Measurements from ENCODE around the gene DAB1. TPM values are rescaled to one million over a fixed set of nuclear protein-coding genes. Genes with fewer than 3 reads are reported as not detected.

The DAB1 gene
- total RNA-seq, 1 donor from 2014 or later = 14.6 TPM

DNA sequence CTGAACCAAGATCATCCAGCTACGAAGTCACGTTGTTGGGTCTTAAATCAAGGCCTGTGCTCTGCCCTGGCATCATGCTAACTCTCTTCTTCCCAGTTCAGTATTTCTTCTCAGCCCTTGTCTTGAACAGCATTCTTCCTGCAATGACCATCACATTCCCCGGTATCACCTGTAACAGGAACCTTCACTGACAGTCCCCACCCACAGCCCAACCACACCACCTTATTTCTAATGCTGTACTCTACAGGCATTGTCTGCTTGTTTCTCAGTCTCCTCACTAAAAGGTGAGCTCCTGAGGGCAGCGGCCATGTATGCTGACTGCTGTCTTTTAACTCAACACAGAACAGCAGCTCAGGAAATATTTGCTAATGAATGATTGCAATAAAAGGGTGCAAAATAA is 54.0 kb downstream of the DAB1 start:
- Histone ChIP-seq H2AFZ (replicated peaks) (no peak overlapping the region), H3K4me2 (no peak overlapping the region), H3K36me3 (no peaks in the 10 kb centered on the region), H3K4me3 (no peak overlapping the region), H3K4me1 (no peaks in the 10 kb centered on the region), H3K9me3 (ENCODE audit: low read depth) (no peaks in the 10 kb centered on the region), H3K9ac (no peak overlapping the region), H3F3A (ENCODE audit: low read depth) (no peaks in the 10 kb centered on the region), H4K20me1 (ENCODE audit: low read depth) (no peaks in the 10 kb centered on the region), H3K27ac (no peak overlapping the region), H3K79me2 (ENCODE audit: low read depth) (no peaks in the 10 kb centered on the region), H3K27me3 (no peaks in the 10 kb centered on the region)
- no peaks in the 10 kb centered on the region for H3K27me3 Mint-ChIP-seq (ENCODE audit: insufficient read depth, low read depth)
- H3K9me3 Mint-ChIP-seq = peaks cover 4% of the 10 kb centered on the region
- H3K4me3 Mint-ChIP-seq = no peak overlapping the region
- TF ChIP-seq, protein P1, sequence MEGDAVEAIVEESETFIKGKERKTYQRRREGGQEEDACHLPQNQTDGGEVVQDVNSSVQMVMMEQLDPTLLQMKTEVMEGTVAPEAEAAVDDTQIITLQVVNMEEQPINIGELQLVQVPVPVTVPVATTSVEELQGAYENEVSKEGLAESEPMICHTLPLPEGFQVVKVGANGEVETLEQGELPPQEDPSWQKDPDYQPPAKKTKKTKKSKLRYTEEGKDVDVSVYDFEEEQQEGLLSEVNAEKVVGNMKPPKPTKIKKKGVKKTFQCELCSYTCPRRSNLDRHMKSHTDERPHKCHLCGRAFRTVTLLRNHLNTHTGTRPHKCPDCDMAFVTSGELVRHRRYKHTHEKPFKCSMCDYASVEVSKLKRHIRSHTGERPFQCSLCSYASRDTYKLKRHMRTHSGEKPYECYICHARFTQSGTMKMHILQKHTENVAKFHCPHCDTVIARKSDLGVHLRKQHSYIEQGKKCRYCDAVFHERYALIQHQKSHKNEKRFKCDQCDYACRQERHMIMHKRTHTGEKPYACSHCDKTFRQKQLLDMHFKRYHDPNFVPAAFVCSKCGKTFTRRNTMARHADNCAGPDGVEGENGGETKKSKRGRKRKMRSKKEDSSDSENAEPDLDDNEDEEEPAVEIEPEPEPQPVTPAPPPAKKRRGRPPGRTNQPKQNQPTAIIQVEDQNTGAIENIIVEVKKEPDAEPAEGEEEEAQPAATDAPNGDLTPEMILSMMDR (IDR thresholded peaks at IDR 0.05) = no peak
- no peak for TF ChIP-seq EZH2 (IDR thresholded peaks at IDR 0.05)
- no peaks in the 10 kb centered on the region for H3K4me1 Mint-ChIP-seq
- peaks cover 4% of the 10 kb centered on the region for H3K36me3 Mint-ChIP-seq
- H3K27ac Mint-ChIP-seq = no peak overlapping the region
- no peak for DNase-seq (ENCODE audit: low spot score)

DNA sequence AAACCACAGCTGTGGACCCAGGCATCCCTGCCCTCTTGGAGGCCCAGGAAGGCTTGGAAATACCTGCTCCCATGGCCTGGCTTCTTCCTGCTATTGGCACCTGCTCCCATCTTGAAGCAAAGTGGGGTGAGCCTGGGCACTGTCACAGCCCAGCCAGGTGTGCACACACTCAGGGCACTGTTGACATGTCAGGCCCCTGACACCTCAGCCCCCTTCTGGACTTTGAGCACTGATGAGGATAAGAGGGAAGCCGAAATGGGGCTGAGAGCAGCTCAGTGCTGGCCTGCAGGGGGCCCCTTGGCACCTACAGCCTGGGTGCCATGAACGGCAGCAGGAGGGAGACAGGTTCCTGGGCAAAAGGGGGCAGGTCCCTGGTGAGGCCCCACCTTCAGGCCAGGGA is 55.9 kb downstream of the DAB1 start:
- no peak overlapping the region for H3K27ac Mint-ChIP-seq
- Histone ChIP-seq H3K27ac (no peak overlapping the region), H3K9me3 (ENCODE audit: low read depth) (no peaks in the 10 kb centered on the region), H2AFZ (replicated peaks) (no peak overlapping the region), H3K36me3 (no peaks in the 10 kb centered on the region), H3K9ac (no peak overlapping the region), H3K4me2 (no peak overlapping the region), H4K20me1 (ENCODE audit: low read depth) (no peaks in the 10 kb centered on the region), H3K27me3 (no peaks in the 10 kb centered on the region), H3F3A (ENCODE audit: low read depth) (no peaks in the 10 kb centered on the region), H3K4me1 (peaks cover 2% of the 10 kb centered on the region), H3K4me3 (no peak overlapping the region), H3K79me2 (ENCODE audit: low read depth) (no peaks in the 10 kb centered on the region)
- peaks cover 4% of the 10 kb centered on the region for H3K36me3 Mint-ChIP-seq
- peaks cover 4% of the 10 kb centered on the region for H3K9me3 Mint-ChIP-seq
- no peaks in the 10 kb centered on the region for H3K27me3 Mint-ChIP-seq (ENCODE audit: insufficient read depth, low read depth)
- H3K4me3 Mint-ChIP-seq = no peak overlapping the region
- DNase-seq (ENCODE audit: low spot score) = no peak
- TF ChIP-seq EZH2 (IDR thresholded peaks at IDR 0.05) = no peak
- no peak for TF ChIP-seq EZH2phosphoT487 (IDR thresholded peaks at IDR 0.05)
- TF ChIP-seq, protein P1 (IDR thresholded peaks at IDR 0.05) = no peak
- no peaks in the 10 kb centered on the region for H3K4me1 Mint-ChIP-seq

DNA sequence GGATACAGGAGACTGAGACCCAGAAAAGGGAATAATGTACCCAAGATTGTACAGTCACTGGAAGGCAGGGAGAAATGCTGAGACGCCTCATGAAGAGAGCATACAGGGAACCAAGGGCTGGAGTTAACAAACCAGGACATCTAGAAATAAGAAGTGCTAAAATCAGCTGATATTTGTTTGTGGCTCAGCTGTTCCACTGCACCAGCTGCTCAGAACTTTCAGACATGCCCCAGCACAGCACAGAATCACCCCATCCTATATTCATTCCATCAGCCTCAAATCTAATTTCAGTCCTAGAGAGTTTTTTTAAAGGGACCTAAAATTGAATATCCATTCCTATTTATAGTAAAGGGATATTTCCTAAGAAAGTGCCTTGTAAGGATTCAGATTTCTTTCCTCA is 60.2 kb downstream of the DAB1 start:
- no peak overlapping the region for H3K4me3 Mint-ChIP-seq
- peaks cover 4% of the 10 kb centered on the region for H3K4me1 Mint-ChIP-seq
- no peak for DNase-seq (ENCODE audit: low spot score)
- no peak overlapping the region for H2AFZ ChIP-seq (replicated peaks)
- TF ChIP-seq EZH2 (IDR thresholded peaks at IDR 0.05) (no peak), EZH2phosphoT487 (IDR thresholded peaks at IDR 0.05) (no peak)
- TF ChIP-seq, protein P1 (IDR thresholded peaks at IDR 0.05) = no peak
- no peaks in the 10 kb centered on the region for H3K79me2 ChIP-seq (ENCODE audit: low read depth)
- H3K9me3 Mint-ChIP-seq = peaks cover 10% of the 10 kb centered on the region
- H3K36me3 Mint-ChIP-seq = peaks cover 3% of the 10 kb centered on the region
- no peak overlapping the region for H3K4me2 ChIP-seq
- H3K27me3 ChIP-seq = no peaks in the 10 kb centered on the region
- H4K20me1 ChIP-seq (ENCODE audit: low read depth) = no peaks in the 10 kb centered on the region
- H3K27ac Mint-ChIP-seq = no peak overlapping the region
- no peak overlapping the region for H3K4me3 ChIP-seq
- H3K27me3 Mint-ChIP-seq (ENCODE audit: insufficient read depth, low read depth) = no peaks in the 10 kb centered on the region
- no peaks in the 10 kb centered on the region for H3K36me3 ChIP-seq
- H3K27ac ChIP-seq = no peak overlapping the region
- H3F3A ChIP-seq (ENCODE audit: low read depth) = no peaks in the 10 kb centered on the region
- peaks cover under 1% of the 10 kb centered on the region for H3K9me3 ChIP-seq (ENCODE audit: low read depth)
- no peak overlapping the region for H3K9ac ChIP-seq
- H3K4me1 ChIP-seq = peaks cover 10% of the 10 kb centered on the region

Data from neural progenitor cell (in vitro differentiated cells).